GM23338 (cell line): ENCODE data around the gene MAGEB16.

ENCODE experiments used
- CREB1 ChIP-seq: fragments of 250-450 bp; sonication (Bioruptor Pico); IDR thresholded peaks from 2 replicates; pipeline ENCODE4 v1.5.0; 2020; ENCODE audit warnings: low read depth, mild to moderate bottlenecking, moderate library complexity
- EZH2 ChIP-seq: fragments of 200-600 bp; sonication (generic); IDR thresholded peaks from one replicate; pipeline ENCODE4 v1.8.0; 2017; ENCODE audit warnings: antibody characterized with exemption, mild to moderate bottlenecking, low read depth; ENCODE audit not compliant: unreplicated experiment
- EZH2phosphoT487 ChIP-seq: fragments of 200-600 bp; sonication (generic); IDR thresholded peaks from one replicate; pipeline ENCODE4 v1.8.1; 2018; ENCODE audit warnings: antibody characterized with exemption; ENCODE audit not compliant: unreplicated experiment
- JUNB ChIP-seq: IDR thresholded peaks from one replicate; pipeline ENCODE4 v1.6.1; 2016; ENCODE audit warnings: antibody characterized with exemption; ENCODE audit not compliant: unreplicated experiment
- POLR2AphosphoS5 ChIP-seq: IDR thresholded peaks from 2 replicates; pipeline ENCODE4 v1.6.1; 2016; ENCODE audit warnings: antibody characterized with exemption, low read depth
- STAT1 ChIP-seq: IDR thresholded peaks from one replicate; pipeline ENCODE4 v1.6.1; 2016; ENCODE audit warnings: antibody characterized with exemption; ENCODE audit not compliant: unreplicated experiment
- ZNF114 ChIP-seq: fragments of 250-450 bp; sonication (Bioruptor Pico); IDR thresholded peaks from 2 replicates; pipeline ENCODE4 v1.5.0; 2020; ENCODE audit warnings: mild to moderate bottlenecking, moderate library complexity
- ZNF331 ChIP-seq: fragments of 250-450 bp; sonication (Bioruptor Pico); IDR thresholded peaks from 2 replicates; pipeline ENCODE4 v1.5.0; 2020; ENCODE audit warnings: low read depth, mild to moderate bottlenecking, moderate library complexity
- TF ChIP-seq, protein P1 (sequence below), 2 experiments: fragments of 200-600 bp in 1 of 2; sonication (generic) in 1 of 2; conservative IDR thresholded peaks; 2 replicates each; pipeline versions ENCODE4 v1.5.1 to v1.6.1; 2016 to 2017; ENCODE audit warnings: antibody characterized with exemption in 2 of 2, low read depth in 2 of 2, mild to moderate bottlenecking in 2 of 2, moderate library complexity in 1 of 2
- TF ChIP-seq, protein P2 (sequence below): fragments of 250-450 bp; sonication (Bioruptor Pico); IDR thresholded peaks from 2 replicates; pipeline ENCODE4 v1.5.0; 2020; ENCODE audit warnings: mild to moderate bottlenecking, moderate library complexity
- TF ChIP-seq, protein P3 (sequence below): IDR thresholded peaks from one replicate; pipeline ENCODE4 v1.6.1; 2018; ENCODE audit warnings: antibody characterized with exemption; ENCODE audit not compliant: unreplicated experiment
- TF ChIP-seq, protein P4 (sequence below): IDR thresholded peaks from 2 replicates; pipeline ENCODE4 v1.6.1; 2016; ENCODE audit warnings: antibody characterized with exemption

DNA sequence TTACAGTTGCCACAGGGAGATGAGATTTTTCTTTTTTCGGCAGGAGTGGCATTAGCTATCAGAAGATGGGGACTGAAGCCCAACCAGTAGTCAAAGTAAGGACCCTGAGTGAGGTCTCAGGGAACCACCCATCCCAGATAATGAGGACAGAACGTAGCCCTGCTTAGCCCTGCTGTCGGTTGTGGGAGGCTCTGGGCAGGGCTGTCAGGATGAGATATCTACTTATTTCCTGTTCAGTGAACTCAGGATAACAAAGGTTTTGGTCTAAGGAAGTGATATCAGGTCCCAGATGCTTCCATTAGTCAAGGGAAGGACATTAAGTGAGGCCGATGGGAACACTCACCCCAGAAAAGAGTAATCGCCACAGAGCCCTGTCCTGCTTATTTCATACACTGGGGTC is 2.3 kb downstream of the MAGEB16 start:
- TF ChIP-seq EZH2phosphoT487 = no peak
- TF ChIP-seq, protein P1, sequence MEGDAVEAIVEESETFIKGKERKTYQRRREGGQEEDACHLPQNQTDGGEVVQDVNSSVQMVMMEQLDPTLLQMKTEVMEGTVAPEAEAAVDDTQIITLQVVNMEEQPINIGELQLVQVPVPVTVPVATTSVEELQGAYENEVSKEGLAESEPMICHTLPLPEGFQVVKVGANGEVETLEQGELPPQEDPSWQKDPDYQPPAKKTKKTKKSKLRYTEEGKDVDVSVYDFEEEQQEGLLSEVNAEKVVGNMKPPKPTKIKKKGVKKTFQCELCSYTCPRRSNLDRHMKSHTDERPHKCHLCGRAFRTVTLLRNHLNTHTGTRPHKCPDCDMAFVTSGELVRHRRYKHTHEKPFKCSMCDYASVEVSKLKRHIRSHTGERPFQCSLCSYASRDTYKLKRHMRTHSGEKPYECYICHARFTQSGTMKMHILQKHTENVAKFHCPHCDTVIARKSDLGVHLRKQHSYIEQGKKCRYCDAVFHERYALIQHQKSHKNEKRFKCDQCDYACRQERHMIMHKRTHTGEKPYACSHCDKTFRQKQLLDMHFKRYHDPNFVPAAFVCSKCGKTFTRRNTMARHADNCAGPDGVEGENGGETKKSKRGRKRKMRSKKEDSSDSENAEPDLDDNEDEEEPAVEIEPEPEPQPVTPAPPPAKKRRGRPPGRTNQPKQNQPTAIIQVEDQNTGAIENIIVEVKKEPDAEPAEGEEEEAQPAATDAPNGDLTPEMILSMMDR (conservative IDR thresholded peaks at IDR 0.05; ENCODE audit: low read depth in 2 of 2) = no peak
- no peak for TF ChIP-seq CREB1 (CRISPR knock-in tag)
- no peak for TF ChIP-seq POLR2AphosphoS5
- no peak for TF ChIP-seq ZNF331 (CRISPR knock-in tag)
- no peak for TF ChIP-seq EZH2
- TF ChIP-seq, protein P2, sequence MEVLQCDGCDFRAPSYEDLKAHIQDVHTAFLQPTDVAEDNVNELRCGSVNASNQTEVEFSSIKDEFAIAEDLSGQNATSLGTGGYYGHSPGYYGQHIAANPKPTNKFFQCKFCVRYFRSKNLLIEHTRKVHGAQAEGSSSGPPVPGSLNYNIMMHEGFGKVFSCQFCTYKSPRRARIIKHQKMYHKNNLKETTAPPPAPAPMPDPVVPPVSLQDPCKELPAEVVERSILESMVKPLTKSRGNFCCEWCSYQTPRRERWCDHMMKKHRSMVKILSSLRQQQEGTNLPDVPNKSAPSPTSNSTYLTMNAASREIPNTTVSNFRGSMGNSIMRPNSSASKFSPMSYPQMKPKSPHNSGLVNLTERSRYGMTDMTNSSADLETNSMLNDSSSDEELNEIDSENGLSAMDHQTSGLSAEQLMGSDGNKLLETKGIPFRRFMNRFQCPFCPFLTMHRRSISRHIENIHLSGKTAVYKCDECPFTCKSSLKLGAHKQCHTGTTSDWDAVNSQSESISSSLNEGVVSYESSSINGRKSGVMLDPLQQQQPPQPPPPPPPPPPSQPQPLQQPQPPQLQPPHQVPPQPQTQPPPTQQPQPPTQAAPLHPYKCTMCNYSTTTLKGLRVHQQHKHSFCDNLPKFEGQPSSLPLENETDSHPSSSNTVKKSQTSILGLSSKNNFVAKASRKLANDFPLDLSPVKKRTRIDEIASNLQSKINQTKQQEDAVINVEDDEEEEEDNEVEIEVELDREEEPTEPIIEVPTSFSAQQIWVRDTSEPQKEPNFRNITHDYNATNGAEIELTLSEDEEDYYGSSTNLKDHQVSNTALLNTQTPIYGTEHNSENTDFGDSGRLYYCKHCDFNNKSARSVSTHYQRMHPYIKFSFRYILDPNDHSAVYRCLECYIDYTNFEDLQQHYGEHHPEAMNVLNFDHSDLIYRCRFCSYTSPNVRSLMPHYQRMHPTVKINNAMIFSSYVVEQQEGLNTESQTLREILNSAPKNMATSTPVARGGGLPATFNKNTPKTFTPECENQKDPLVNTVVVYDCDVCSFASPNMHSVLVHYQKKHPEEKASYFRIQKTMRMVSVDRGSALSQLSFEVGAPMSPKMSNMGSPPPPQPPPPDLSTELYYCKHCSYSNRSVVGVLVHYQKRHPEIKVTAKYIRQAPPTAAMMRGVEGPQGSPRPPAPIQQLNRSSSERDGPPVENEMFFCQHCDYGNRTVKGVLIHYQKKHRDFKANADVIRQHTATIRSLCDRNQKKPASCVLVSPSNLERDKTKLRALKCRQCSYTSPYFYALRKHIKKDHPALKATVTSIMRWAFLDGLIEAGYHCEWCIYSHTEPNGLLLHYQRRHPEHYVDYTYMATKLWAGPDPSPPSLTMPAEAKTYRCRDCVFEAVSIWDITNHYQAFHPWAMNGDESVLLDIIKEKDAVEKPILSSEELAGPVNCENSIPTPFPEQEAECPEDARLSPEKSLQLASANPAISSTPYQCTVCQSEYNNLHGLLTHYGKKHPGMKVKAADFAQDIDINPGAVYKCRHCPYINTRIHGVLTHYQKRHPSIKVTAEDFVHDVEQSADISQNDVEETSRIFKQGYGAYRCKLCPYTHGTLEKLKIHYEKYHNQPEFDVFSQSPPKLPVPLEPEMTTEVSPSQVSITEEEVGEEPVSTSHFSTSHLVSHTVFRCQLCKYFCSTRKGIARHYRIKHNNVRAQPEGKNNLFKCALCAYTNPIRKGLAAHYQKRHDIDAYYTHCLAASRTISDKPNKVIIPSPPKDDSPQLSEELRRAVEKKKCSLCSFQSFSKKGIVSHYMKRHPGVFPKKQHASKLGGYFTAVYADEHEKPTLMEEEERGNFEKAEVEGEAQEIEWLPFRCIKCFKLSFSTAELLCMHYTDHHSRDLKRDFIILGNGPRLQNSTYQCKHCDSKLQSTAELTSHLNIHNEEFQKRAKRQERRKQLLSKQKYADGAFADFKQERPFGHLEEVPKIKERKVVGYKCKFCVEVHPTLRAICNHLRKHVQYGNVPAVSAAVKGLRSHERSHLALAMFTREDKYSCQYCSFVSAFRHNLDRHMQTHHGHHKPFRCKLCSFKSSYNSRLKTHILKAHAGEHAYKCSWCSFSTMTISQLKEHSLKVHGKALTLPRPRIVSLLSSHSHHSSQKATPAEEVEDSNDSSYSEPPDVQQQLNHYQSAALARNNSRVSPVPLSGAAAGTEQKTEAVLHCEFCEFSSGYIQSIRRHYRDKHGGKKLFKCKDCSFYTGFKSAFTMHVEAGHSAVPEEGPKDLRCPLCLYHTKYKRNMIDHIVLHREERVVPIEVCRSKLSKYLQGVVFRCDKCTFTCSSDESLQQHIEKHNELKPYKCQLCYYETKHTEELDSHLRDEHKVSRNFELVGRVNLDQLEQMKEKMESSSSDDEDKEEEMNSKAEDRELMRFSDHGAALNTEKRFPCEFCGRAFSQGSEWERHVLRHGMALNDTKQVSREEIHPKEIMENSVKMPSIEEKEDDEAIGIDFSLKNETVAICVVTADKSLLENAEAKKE (CRISPR knock-in tag) = no peak
- TF ChIP-seq, protein P3, sequence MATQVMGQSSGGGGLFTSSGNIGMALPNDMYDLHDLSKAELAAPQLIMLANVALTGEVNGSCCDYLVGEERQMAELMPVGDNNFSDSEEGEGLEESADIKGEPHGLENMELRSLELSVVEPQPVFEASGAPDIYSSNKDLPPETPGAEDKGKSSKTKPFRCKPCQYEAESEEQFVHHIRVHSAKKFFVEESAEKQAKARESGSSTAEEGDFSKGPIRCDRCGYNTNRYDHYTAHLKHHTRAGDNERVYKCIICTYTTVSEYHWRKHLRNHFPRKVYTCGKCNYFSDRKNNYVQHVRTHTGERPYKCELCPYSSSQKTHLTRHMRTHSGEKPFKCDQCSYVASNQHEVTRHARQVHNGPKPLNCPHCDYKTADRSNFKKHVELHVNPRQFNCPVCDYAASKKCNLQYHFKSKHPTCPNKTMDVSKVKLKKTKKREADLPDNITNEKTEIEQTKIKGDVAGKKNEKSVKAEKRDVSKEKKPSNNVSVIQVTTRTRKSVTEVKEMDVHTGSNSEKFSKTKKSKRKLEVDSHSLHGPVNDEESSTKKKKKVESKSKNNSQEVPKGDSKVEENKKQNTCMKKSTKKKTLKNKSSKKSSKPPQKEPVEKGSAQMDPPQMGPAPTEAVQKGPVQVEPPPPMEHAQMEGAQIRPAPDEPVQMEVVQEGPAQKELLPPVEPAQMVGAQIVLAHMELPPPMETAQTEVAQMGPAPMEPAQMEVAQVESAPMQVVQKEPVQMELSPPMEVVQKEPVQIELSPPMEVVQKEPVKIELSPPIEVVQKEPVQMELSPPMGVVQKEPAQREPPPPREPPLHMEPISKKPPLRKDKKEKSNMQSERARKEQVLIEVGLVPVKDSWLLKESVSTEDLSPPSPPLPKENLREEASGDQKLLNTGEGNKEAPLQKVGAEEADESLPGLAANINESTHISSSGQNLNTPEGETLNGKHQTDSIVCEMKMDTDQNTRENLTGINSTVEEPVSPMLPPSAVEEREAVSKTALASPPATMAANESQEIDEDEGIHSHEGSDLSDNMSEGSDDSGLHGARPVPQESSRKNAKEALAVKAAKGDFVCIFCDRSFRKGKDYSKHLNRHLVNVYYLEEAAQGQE = no peak
- no peak for TF ChIP-seq JUNB
- no peak for TF ChIP-seq ZNF114 (CRISPR knock-in tag)
- TF ChIP-seq, protein P4, sequence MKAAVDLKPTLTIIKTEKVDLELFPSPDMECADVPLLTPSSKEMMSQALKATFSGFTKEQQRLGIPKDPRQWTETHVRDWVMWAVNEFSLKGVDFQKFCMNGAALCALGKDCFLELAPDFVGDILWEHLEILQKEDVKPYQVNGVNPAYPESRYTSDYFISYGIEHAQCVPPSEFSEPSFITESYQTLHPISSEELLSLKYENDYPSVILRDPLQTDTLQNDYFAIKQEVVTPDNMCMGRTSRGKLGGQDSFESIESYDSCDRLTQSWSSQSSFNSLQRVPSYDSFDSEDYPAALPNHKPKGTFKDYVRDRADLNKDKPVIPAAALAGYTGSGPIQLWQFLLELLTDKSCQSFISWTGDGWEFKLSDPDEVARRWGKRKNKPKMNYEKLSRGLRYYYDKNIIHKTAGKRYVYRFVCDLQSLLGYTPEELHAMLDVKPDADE = no peak
- no peak for TF ChIP-seq STAT1
